HUES48 (cell line): ENCODE results near the gene NCOA3.
"Not testable (repeated sequence)": the region's sequence is repeated elsewhere in the genome, so short reads cannot be mapped to it uniquely, and the experiment has no call there.

Experiments used
- H3K27ac ChIP-seq: one replicate; pipeline ENCODE4 v1.7.0; 2013; ENCODE audit warnings: low read depth, low read length, inconsistent platforms
- H3K27me3 ChIP-seq: 2 replicates; pipeline ENCODE4 v1.6.1; 2013; ENCODE audit warnings: mild to moderate bottlenecking, low read length; ENCODE audit not compliant: control insufficient read depth, insufficient read depth
- H3K36me3 ChIP-seq: 2 replicates; pipeline ENCODE4 v1.6.1; 2013; ENCODE audit warnings: low read length; ENCODE audit not compliant: control insufficient read depth, insufficient read depth
- H3K4me1 ChIP-seq: 2 replicates; pipeline ENCODE4 v1.6.1; 2013; ENCODE audit warnings: mild to moderate bottlenecking, low read length; ENCODE audit not compliant: control insufficient read depth, insufficient read depth
- H3K4me3 ChIP-seq: 2 replicates; pipeline ENCODE4 v1.5.1; 2013; ENCODE audit warnings: mild to moderate bottlenecking, low read depth, low read length
- H3K9ac ChIP-seq: 2 replicates; pipeline ENCODE4 v1.6.1; 2013; ENCODE audit warnings: mild to moderate bottlenecking, low read depth, low read length, moderate library complexity
- H3K9me3 ChIP-seq: 2 replicates; pipeline ENCODE4 v1.6.1; 2013; ENCODE audit warnings: low read length; ENCODE audit not compliant: control insufficient read depth, insufficient read depth

NCOA3 gene

DNA sequence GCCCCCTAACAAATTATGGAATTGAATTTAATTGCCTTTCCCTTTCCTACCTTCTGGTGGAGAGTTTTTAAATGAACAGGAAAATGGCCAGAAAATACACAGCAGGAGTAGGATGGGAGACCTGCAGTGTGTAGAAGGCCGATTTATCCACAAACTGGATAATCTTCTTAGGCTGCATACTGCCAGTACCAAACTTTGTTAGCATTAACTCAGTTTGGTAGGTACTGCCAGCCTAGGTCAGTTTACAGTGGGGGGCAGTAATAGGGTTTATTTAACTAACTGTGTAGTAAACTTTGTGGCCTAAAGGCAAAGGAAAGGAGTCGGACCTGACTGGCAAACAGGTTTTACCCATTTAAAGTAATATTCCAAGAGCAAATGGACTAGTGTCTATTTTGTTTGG lies 4.6 kb downstream of the NCOA3 start:
- Histone ChIP-seq H3K4me3 (no peak overlapping the region), H3K27me3 (no peaks in the 10 kb centered on the region), H3K4me1 (peaks cover 44% of the 10 kb centered on the region), H3K9me3 (no peaks in the 10 kb centered on the region), H3K9ac (no peak overlapping the region), H3K27ac (peak overlapping the region; percentile 26), H3K36me3 (no peaks in the 10 kb centered on the region)

DNA sequence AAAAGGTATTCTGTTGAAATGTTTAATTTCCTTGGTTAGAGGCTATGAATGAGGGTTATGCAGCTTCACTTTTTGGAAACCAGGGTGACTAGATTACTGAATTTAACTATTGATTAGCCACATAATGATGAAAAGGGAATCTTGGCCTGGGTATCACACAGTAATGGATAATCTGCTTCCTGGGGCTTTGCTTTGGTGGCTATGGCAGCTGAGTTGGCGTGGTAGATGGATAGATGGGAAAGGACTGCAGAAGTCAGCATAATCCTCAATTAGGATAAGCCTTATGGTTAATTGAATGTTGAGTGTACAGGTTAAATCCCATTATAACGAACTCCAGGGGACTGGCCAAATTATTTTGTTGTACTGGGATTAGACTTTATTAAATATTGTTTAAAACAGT lies 5.2 kb downstream of the NCOA3 start:
- H3K36me3 ChIP-seq: no peaks in the 10 kb centered on the region
- peaks cover 43% of the 10 kb centered on the region for H3K4me1 ChIP-seq
- H3K9me3 ChIP-seq: no peaks in the 10 kb centered on the region
- no peak overlapping the region for H3K4me3 ChIP-seq
- peak overlapping the region; percentile 51 for H3K27ac ChIP-seq
- H3K9ac ChIP-seq: no peak overlapping the region
- no peaks in the 10 kb centered on the region for H3K27me3 ChIP-seq

- not testable (repeated sequence) for H3K9me3 ChIP-seq, H3K27me3 ChIP-seq, H3K36me3 ChIP-seq, H3K4me3 ChIP-seq, H3K9ac ChIP-seq
- peak overlapping the region; percentile 92 for H3K27ac ChIP-seq
- H3K4me1 ChIP-seq: peaks cover 43% of the 10 kb centered on the region
These were observed 5.7 kb downstream of the NCOA3 start for GRCh38 chr20:47507275-47507981.

- H3K4me1 ChIP-seq: peaks cover 37% of the 10 kb centered on the region
- peak overlapping the region; percentile 39; the same call in 1 of the 2 replicates for H3K4me3 ChIP-seq
- no peaks in the 10 kb centered on the region for H3K27me3 ChIP-seq
- no peaks in the 10 kb centered on the region for H3K9me3 ChIP-seq
- H3K27ac ChIP-seq: peak overlapping the region; percentile 92
- no peak overlapping the region for H3K9ac ChIP-seq
- H3K36me3 ChIP-seq: no peaks in the 10 kb centered on the region
These were observed 6.6 kb downstream of the NCOA3 start for GRCh38 chr20:47508278-47508677.

DNA sequence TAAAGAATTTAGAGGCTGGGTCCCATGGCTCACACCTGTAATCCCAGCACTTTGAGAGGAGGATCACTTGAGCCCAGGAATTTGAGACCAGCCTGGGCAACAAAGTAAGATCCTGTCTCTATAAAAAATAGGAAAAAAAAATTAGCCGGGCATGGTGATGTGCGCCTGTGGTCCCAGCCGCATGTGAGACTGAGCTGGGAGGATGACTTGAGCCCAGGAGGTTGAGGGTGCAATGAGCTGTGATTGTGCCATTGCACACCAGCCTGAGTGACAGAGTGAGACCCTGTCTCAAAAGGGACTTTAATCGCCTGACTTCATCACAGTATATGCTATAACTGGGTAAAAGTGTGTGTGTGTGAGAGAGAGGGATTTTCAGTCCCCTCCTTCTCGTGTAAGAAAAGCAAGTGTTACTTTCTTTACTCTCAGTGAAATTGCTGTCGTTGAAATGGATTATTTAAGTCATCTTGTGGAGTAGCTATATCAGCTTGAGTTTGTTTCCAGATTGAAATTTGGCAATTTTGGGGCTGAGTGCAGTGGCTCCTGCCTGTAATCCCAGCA lies 7.5 kb downstream of the NCOA3 start:
- Histone ChIP-seq H3K4me1 (peaks cover 31% of the 10 kb centered on the region), H3K27me3 (no peaks in the 10 kb centered on the region), H3K27ac (peak overlapping the region; percentile 92), H3K9me3 (no peaks in the 10 kb centered on the region), H3K9ac (no peak overlapping the region), H3K36me3 (no peaks in the 10 kb centered on the region), H3K4me3 (no peak overlapping the region)

DNA sequence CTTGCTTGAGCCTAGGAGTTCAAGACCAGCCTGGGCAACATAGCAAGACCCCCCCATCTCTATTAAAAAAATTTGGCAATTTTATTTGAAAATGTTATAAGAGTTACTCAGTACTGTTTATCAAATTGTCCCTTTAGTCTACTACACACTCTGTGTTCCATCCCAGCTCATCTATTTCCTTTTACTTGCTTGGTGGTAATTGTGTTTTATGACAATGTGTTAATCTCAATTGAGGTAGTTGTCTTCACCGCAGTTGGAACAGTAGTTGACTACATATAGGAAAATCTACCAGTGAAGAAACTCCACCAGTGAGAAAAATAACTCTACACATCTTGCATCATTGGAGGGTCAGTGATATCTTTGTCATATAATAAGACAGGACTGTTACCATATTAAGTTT lies 8.0 kb downstream of the NCOA3 start:
- no peak overlapping the region for H3K27ac ChIP-seq
- no peaks in the 10 kb centered on the region for H3K9me3 ChIP-seq
- no peak overlapping the region for H3K9ac ChIP-seq
- H3K4me1 ChIP-seq: peaks cover 31% of the 10 kb centered on the region
- H3K4me3 ChIP-seq: no peak overlapping the region
- H3K36me3 ChIP-seq: no peaks in the 10 kb centered on the region
- H3K27me3 ChIP-seq: no peaks in the 10 kb centered on the region

DNA sequence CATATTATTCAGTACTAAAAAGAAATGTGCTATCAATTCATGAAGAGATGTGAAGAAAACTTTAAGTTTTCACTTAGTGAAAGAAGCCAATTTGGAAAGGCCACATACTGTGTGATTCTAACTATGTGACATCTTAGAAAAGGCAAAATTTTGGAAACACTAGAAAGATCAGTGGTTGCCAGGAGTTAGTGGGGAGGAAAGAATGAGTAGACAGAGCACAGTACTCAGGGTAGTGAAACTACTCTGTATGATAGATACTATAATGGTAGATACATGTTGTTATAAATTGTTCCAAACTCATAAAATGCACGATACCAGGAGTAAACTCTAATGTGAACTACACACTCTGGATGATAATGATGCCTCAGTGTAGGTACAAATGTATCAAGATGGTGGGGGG lies 14.2 kb downstream of the NCOA3 start:
- H3K9ac ChIP-seq: no peak overlapping the region

GRCh38 chr20:47521059-47521808 lies 19.5 kb downstream of the NCOA3 start:
- no peaks in the 10 kb centered on the region for H3K27me3 ChIP-seq
- H3K4me1 ChIP-seq: no peaks in the 10 kb centered on the region
- peaks cover 13% of the 10 kb centered on the region for H3K36me3 ChIP-seq
- H3K27ac ChIP-seq: no peak overlapping the region
- no peak overlapping the region for H3K9ac ChIP-seq
- peaks cover 15% of the 10 kb centered on the region for H3K9me3 ChIP-seq
- no peak overlapping the region for H3K4me3 ChIP-seq

More for the DNA sequence above, 14.2 kb downstream of the NCOA3 start:
- peaks cover 2% of the 10 kb centered on the region for H3K9me3 ChIP-seq
- H3K27ac ChIP-seq: no peak overlapping the region
- H3K4me3 ChIP-seq: no peak overlapping the region
- no peaks in the 10 kb centered on the region for H3K4me1 ChIP-seq
- peaks cover 4% of the 10 kb centered on the region; the same call in 1 of the 2 replicates for H3K36me3 ChIP-seq
- no peaks in the 10 kb centered on the region for H3K27me3 ChIP-seq

GRCh38 chr20:47524015-47524784 lies 22.5 kb downstream of the NCOA3 start:
- H3K4me1 ChIP-seq: no peaks in the 10 kb centered on the region
- peaks cover 21% of the 10 kb centered on the region for H3K9me3 ChIP-seq
- H3K4me3 ChIP-seq: no peak overlapping the region
- no peaks in the 10 kb centered on the region for H3K27me3 ChIP-seq
- H3K36me3 ChIP-seq: peaks cover 13% of the 10 kb centered on the region
- H3K27ac ChIP-seq: no peak overlapping the region
- no peak overlapping the region for H3K9ac ChIP-seq

DNA sequence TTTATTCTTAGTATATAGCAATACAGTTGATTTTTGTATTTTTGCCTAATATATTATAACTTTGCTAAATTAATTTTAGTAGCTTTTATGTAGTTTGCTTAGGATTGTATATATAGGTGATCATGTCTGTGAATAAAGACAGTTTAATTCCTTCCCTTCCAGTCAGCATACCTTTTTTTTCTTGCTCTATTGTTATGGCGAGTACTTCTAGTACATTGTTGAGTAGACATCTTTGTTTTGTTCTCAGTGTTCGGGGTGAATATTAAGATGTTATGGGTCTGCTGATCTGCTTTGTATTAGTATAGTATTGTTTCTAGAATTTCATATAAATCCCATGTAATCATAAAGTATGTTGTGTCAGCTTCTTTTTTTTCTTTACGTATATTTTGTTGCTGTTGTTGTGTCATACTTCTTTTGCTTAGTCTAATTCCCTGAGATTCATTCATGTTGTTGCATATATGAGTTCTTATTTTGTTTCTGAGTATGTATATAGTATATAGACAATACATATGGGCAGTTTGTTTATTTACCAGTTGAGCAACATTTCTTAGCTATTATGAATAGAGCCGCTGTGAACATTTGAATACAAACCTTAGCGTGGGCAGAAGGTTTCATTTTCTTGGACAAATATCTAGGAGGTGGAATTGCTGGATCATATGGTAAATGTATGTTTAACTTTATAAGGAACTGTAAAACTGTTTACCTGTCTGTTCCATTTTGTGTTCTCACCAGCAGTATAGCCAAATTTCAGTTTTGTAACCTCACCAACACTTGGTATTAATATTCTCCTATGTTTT lies 25.5 kb downstream of the NCOA3 start:
- H3K4me1 ChIP-seq: no peaks in the 10 kb centered on the region
- no peak overlapping the region for H3K4me3 ChIP-seq
- no peak overlapping the region for H3K27ac ChIP-seq
- no peak overlapping the region for H3K9ac ChIP-seq
- H3K27me3 ChIP-seq: no peaks in the 10 kb centered on the region
- 0 out of 2 replicates have a peak, but pooled peaks cover 9% of the 10 kb centered on the region for H3K9me3 ChIP-seq
- H3K36me3 ChIP-seq: peaks cover 4% of the 10 kb centered on the region; the same call in 1 of the 2 replicates
